CD14-positive monocyte (primary cell): ENCODE results near the gene BCAN. TPM values are rescaled to one million over a fixed set of nuclear protein-coding genes. Genes with fewer than 3 reads are reported as not detected.

Experiments used
- DNase-seq, 3 donors: peaks; one replicate each; pipeline ENCODE4 v3.0.0-alpha.2; 2011 to 2022
- H2AFZ ChIP-seq: 2 replicates; pipeline ENCODE4 v1.6.0; 2012; ENCODE audit warnings: mild to moderate bottlenecking, low read depth, low read length, inconsistent platforms; ENCODE audit not compliant: insufficient read depth, poor library complexity, severe bottlenecking
- H3K27ac ChIP-seq, 2 donors: 1 replicate in 1 of 2; 2 replicates in 1 of 2; pipeline ENCODE4 v1.5.1; 2012 to 2013; ENCODE audit warnings: low read length in 2 of 2, control low read depth in 1 of 2, inconsistent platforms in 1 of 2, low read depth in 1 of 2, mild to moderate bottlenecking in 1 of 2
- H3K27me3 ChIP-seq, 2 donors: one replicate each; pipeline versions ENCODE4 v1.6.0 to v1.6.1; 2011 to 2013; ENCODE audit warnings: low read length in 2 of 2; ENCODE audit not compliant: control insufficient read depth in 2 of 2, insufficient read depth in 2 of 2
- H3K36me3 ChIP-seq, 2 donors: replicated peaks in 1 of 2; 1 replicate in 1 of 2; 2 replicates in 1 of 2; pipeline versions ENCODE4 v1.5.1 to v1.6.1; 2012 to 2013; ENCODE audit warnings: low read length in 2 of 2, control low read depth in 1 of 2, inconsistent platforms in 1 of 2, mild to moderate bottlenecking in 1 of 2; ENCODE audit not compliant: insufficient read depth in 2 of 2, control insufficient read depth in 1 of 2
- H3K4me1 ChIP-seq, 2 donors: 1 replicate in 1 of 2; 2 replicates in 1 of 2; pipeline versions ENCODE4 v1.5.1 to v1.6.1; 2012 to 2013; ENCODE audit warnings: low read length in 2 of 2, control low read depth in 1 of 2, inconsistent platforms in 1 of 2, mild to moderate bottlenecking in 1 of 2, moderate library complexity in 1 of 2; ENCODE audit not compliant: insufficient read depth in 2 of 2, control insufficient read depth in 1 of 2
- H3K4me2 ChIP-seq: replicated peaks from 2 replicates; pipeline ENCODE3; 2012; ENCODE audit warnings: low read length, moderate library complexity, mild to moderate bottlenecking; ENCODE audit not compliant: poor library complexity, severe bottlenecking; ENCODE audit errors: extremely low read depth
- H3K4me3 ChIP-seq, 3 experiments: fragments of 200-600 bp in 1 of 3; sonication (generic) in 1 of 3; replicated peaks in 1 of 3; 1 replicate in 2 of 3; 2 replicates in 1 of 3; pipeline ENCODE4 v1.5.1; 2011 to 2013; ENCODE audit warnings: low read length in 3 of 3, mild to moderate bottlenecking in 3 of 3, control low read depth in 2 of 3, low read depth in 2 of 3, inconsistent platforms in 1 of 3, moderate library complexity in 1 of 3
- H3K79me2 ChIP-seq: 2 replicates; pipeline ENCODE4 v1.6.0; 2012; ENCODE audit warnings: mild to moderate bottlenecking, control low read depth, inconsistent platforms, low read length, moderate library complexity; ENCODE audit not compliant: insufficient read depth
- H3K9ac ChIP-seq: 2 replicates; pipeline ENCODE4 v1.6.0; 2017; ENCODE audit warnings: low read length, mild to moderate bottlenecking; ENCODE audit not compliant: insufficient read depth, poor library complexity, severe bottlenecking
- H3K9me3 ChIP-seq, 2 donors: replicated peaks in 1 of 2; 1 replicate in 1 of 2; 2 replicates in 1 of 2; pipeline versions ENCODE4 v1.5.1 to v1.6.1; 2012 to 2013; ENCODE audit warnings: low read length in 2 of 2, control low read depth in 1 of 2; ENCODE audit not compliant: control insufficient read depth in 1 of 2, insufficient read depth in 1 of 2
- H4K20me1 ChIP-seq: 2 replicates; pipeline ENCODE4 v1.6.0; 2012; ENCODE audit warnings: mild to moderate bottlenecking, low read length, control low read depth, moderate library complexity; ENCODE audit not compliant: insufficient read depth
- H3K27ac Mint-ChIP-seq, 7 donors: one replicate each; pipeline ENCODE4 v1.8.0; 2020; ENCODE audit warnings: mild to moderate bottlenecking in 7 of 7, mixed read lengths in 7 of 7, moderate library complexity in 6 of 7, inconsistent platforms in 2 of 7
- H3K27me3 Mint-ChIP-seq, 3 donors: one replicate each; pipeline ENCODE4 v1.8.0; 2021 to 2022; ENCODE audit warnings: low read depth in 3 of 3, mild to moderate bottlenecking in 3 of 3, mixed read lengths in 3 of 3, moderate library complexity in 3 of 3, inconsistent platforms in 1 of 3
- H3K36me3 Mint-ChIP-seq, 2 donors: one replicate each; pipeline ENCODE4 v1.8.0; 2020; ENCODE audit warnings: mixed read lengths in 2 of 2, inconsistent platforms in 1 of 2, mild to moderate bottlenecking in 1 of 2
- H3K4me1 Mint-ChIP-seq: one replicate; pipeline ENCODE4 v1.8.0; 2020; ENCODE audit warnings: mild to moderate bottlenecking, mixed read lengths
- H3K4me3 Mint-ChIP-seq, 2 donors: one replicate each; pipeline ENCODE4 v1.8.0; 2020; ENCODE audit warnings: mild to moderate bottlenecking in 2 of 2, mixed read lengths in 2 of 2, moderate library complexity in 1 of 2
- H3K9me3 Mint-ChIP-seq, 7 donors: one replicate each; pipeline ENCODE4 v1.8.0; 2020 to 2022; ENCODE audit warnings: mixed read lengths in 7 of 7, mild to moderate bottlenecking in 6 of 7, moderate library complexity in 6 of 7, inconsistent platforms in 2 of 7
- CTCF ChIP-seq: fragments of 200-600 bp; IDR thresholded peaks from one replicate; pipeline ENCODE4 v1.8.0; 2022; ENCODE audit warnings: antibody characterized with exemption, mild to moderate bottlenecking
- WGBS: methylation state at CpG from one replicate; pipeline ENCODE4 v1.1.5; 2013; ENCODE audit warnings: missing lambda C conversion rate; ENCODE audit not compliant: insufficient coverage; 5-methylcytosine and 5-hydroxymethylcytosine counted together
- intact Hi-C, 2 donors: fragments of 100-400 bp; cut with micrococcal nuclease; formaldehyde crosslinking; loops; one replicate each; pipeline versions ENCODE4 v1.15.0 to v1.15.1; 2023
- polyA plus RNA-seq, 3 donors: library from polyadenylated mRNA; depleted of rRNA in 1 of 3; unstranded in 2 of 3; stranded (reverse) in 1 of 3; fragments of 300-500 nt in 2 of 3; fragments of >200 nt in 1 of 3; fragmentation: Illumina TruSeq in 2 of 3; gene quantifications; 1 replicate in 2 of 3; 2 replicates in 1 of 3; pipeline ENCODE4 v1.2.3, GENCODE V29; 2012 to 2021

BCAN gene
- polyA plus RNA-seq, 3 donors, result not detected

- Mint-ChIP-seq H3K36me3 (peaks cover 3 to 4% of the 10 kb centered on the region in 2 donors), H3K4me1 (peaks cover 8% of the 10 kb centered on the region), H3K9me3 (peaks cover 0 to 12% (median 3%) of the 10 kb centered on the region in 7 donors), H3K27me3 (peaks cover 85 to 98% (median 90%) of the 10 kb centered on the region in 3 donors), H3K27ac (peak overlapping the region in 1 of 7 donors; percentile 19), H3K4me3 (peak overlapping the region in 1 of 2 donors; percentile 68)
- peaks cover 0 to 26% of the 10 kb centered on the region in 2 donors for H3K9me3 ChIP-seq
- no CpG with 5 or more reads among the region's 1 CpG for WGBS
- H3K4me2 ChIP-seq, result no peak overlapping the region
- no peaks in the 10 kb centered on the region for H3K79me2 ChIP-seq
- H3K27ac ChIP-seq, result no peak overlapping the region
- no peaks in the 10 kb centered on the region for H3K36me3 ChIP-seq
- peaks cover 0 to 4% of the 10 kb centered on the region in 2 donors for H3K4me1 ChIP-seq
- no peaks in the 10 kb centered on the region for H4K20me1 ChIP-seq
- no peak overlapping the region for H3K9ac ChIP-seq
- intact Hi-C loops, result no loop called here
- no peak for DNase-seq
- TF ChIP-seq CTCF, result no peak
- H3K27me3 ChIP-seq, result peaks cover 40 to 96% of the 10 kb centered on the region in 2 donors
- H3K4me3 ChIP-seq, result no peak overlapping the region
- no peak overlapping the region for H2AFZ ChIP-seq
Observed at GRCh38 chr1:156644640-156645039, 2.7 kb downstream of the BCAN start.

- Histone ChIP-seq H3K27me3 (peaks cover 40 to 95% of the 10 kb centered on the region in 2 donors), H2AFZ (no peak overlapping the region), H4K20me1 (no peaks in the 10 kb centered on the region), H3K4me3 (no peak overlapping the region), H3K9ac (no peak overlapping the region), H3K9me3 (peaks cover 0 to 26% of the 10 kb centered on the region in 2 donors), H3K4me1 (peaks cover 0 to 4% of the 10 kb centered on the region in 2 donors), H3K27ac (no peak overlapping the region), H3K4me2 (no peak overlapping the region), H3K79me2 (no peaks in the 10 kb centered on the region), H3K36me3 (no peaks in the 10 kb centered on the region)
- peaks cover 8% of the 10 kb centered on the region for H3K4me1 Mint-ChIP-seq
- no peak for TF ChIP-seq CTCF
- peak overlapping the region in 1 of 2 donors; percentile 68 for H3K4me3 Mint-ChIP-seq
- peaks cover 3 to 4% of the 10 kb centered on the region in 2 donors for H3K36me3 Mint-ChIP-seq
- intact Hi-C loops, result no loop called here
- 84% methylated on average over 2 of the region's 3 CpGs for WGBS
- no peak overlapping the region for H3K27ac Mint-ChIP-seq
- H3K27me3 Mint-ChIP-seq, result peaks cover 85 to 95% (median 88%) of the 10 kb centered on the region in 3 donors
- H3K9me3 Mint-ChIP-seq, result peaks cover 0 to 12% (median 3%) of the 10 kb centered on the region in 7 donors
- DNase-seq, result no peak
Observed at GRCh38 chr1:156645056-156645455, 3.1 kb downstream of the BCAN start.
